ENCODE data around the gene BCAS3.

BCAS3 gene

GRCh38 chr17:61152898-61153297 is 475.2 kb downstream of the BCAS3 start:
- TF ChIP-seq CTCF (conservative IDR thresholded peaks at IDR 0.05), result no peak
- no peak for TF ChIP-seq ZFX (IDR thresholded peaks at IDR 0.05)
- no peak overlapping the region for H3K27ac ChIP-seq

DNA sequence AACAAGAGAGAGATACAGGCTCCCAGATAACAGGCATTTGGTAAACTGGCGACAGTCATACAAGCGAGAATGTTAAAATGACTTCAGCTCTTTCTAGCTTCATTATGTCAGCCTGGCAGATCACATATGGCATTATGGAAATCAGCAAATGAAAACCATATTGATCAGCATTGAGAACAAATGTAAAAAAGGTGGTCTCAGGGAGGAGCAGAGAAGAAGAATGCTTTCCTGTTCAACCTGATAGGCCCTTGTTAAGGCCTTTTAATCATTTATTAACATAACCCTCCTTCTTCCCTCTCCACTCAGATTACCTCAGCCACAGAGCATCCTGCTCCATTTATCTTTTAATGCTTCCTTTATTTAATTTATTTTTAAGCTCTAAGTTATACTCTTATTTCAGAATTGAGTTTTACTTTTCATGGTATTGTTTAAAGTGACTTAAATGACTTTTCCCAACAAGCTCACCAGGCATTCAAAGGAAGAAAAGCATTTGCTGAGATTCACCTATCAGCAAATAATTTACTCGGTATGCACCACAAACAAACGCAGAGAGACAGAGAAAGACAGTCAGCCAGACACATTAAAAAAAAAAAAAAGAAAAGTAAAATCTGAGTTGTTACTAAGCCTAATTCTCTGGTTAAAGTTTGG is 478.1 kb downstream of the BCAS3 start:
- H3K27ac ChIP-seq, result no peak overlapping the region
- TF ChIP-seq ZFX (IDR thresholded peaks at IDR 0.05) (no peak), CTCF (conservative IDR thresholded peaks at IDR 0.05) (no peak)

DNA sequence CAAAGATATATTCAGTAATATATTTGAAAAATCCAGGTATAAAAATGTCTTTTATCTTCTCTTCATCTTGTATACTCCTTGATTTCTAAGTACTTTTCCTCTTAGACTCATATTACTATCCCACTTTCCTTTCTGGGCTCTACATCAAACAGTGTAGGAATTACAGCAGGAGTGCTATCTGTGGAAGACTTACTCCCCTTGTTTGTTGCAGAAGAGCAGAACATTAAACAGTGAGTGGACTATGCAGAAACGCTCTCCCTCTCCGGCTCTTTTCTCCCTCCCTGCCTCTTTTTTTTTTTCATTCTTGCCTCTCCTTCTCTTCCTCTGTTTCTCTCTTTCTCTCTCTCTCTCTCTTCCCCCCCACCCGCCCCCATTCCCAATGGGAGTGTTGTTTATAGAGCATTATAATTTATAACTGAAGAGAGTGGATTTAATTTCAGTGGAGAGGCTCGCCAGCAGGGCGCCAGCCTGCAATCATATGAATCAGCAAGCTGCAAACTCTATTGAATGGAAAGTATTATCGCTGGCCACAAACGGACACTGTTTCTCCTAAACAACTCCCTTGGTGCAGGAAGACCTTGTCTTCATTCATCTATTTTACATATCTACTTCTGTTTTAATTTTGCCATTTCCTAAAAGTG is 479.7 kb downstream of the BCAS3 start:
- no peak overlapping the region for H3K27ac ChIP-seq
- TF ChIP-seq ZFX (IDR thresholded peaks at IDR 0.05) (no peak), CTCF (conservative IDR thresholded peaks at IDR 0.05) (no peak)

GRCh38 chr17:61158376-61158775 is 480.7 kb downstream of the BCAS3 start:
- no peak overlapping the region for H3K27ac ChIP-seq
- TF ChIP-seq ZFX (IDR thresholded peaks at IDR 0.05) (no peak), CTCF (conservative IDR thresholded peaks at IDR 0.05) (no peak)

DNA sequence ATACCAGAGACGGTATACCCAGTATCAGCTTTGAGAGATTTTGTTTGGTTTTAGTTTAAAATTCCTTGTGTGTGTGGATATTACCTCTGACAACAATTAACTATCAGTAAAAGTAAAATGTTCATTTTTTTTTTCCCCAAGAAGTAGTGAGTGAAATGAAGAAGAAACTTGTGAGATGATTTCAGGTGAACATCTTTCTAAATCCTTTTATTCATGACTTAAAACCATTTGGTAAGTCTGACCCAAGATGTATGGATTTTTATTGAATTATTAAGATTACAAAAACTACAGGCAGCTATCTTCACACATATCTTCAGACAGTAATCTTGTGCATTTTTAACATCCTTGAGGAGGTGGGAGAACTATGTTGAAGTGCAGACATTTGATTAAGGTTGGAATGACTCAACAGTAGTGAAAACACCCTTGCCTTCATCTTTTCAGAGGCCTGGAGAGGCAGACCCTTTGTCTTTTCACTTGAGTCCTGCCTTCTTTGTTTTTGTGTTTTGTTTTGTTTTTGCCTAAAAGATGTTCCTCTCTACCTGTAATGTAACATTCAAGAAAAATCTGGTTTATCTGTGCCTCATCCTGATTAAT is 481.7 kb downstream of the BCAS3 start:
- H3K27ac ChIP-seq, result no peak overlapping the region
- TF ChIP-seq CTCF (conservative IDR thresholded peaks at IDR 0.05) (no peak), ZFX (IDR thresholded peaks at IDR 0.05) (no peak)

DNA sequence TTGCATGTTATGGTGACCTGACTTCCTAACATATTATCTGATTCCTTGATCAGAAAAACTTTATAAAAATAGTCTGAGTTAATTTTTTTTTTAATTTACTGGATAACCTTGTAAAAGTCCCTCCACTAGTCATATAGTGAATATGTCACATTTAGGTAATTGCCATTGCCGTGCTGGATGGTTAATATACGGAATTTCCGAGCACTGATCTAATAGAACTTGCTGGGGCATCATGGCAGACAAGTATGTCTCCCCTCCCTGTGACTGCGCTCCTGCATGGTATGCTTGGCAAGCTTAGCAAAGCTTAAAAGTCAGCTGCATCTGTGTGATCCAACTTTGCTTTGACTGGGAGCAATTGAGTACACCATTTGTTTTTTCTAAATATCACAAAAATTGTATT is 482.6 kb downstream of the BCAS3 start:
- H3K27ac ChIP-seq, result no peak overlapping the region
- TF ChIP-seq CTCF (conservative IDR thresholded peaks at IDR 0.05) (no peak), ZFX (IDR thresholded peaks at IDR 0.05) (no peak)

GRCh38 chr17:61160789-61161445 is 483.3 kb downstream of the BCAS3 start:
- TF ChIP-seq CTCF (conservative IDR thresholded peaks at IDR 0.05) (no peak), ZFX (IDR thresholded peaks at IDR 0.05) (no peak)

More at GRCh38 chr17:61160789-61161445, 483.3 kb downstream of the BCAS3 start:
- H3K27ac ChIP-seq, result no peak overlapping the region

All from C4-2B (cell line).